Muscle of leg (tissue), 16 donors: Measurements from ENCODE around the gene CSTF3. TPM values are rescaled to one million over a fixed set of nuclear protein-coding genes. Genes with fewer than 3 reads are reported as not detected.

Experiments
- DNase-seq: peaks from one replicate; pipeline ENCODE4 v3.0.0; 2013
- H3K27ac ChIP-seq: one replicate; pipeline ENCODE4 v1.5.1; 2013; ENCODE audit warnings: mild to moderate bottlenecking, low read length, control low read depth
- H3K27me3 ChIP-seq: one replicate; pipeline ENCODE4 v1.6.1; 2013; ENCODE audit warnings: low read length; ENCODE audit not compliant: control insufficient read depth, insufficient read depth
- H3K36me3 ChIP-seq: one replicate; pipeline ENCODE4 v1.6.1; 2013; ENCODE audit warnings: low read length; ENCODE audit not compliant: control insufficient read depth, insufficient read depth
- H3K4me1 ChIP-seq: one replicate; pipeline ENCODE4 v1.6.1; 2013; ENCODE audit warnings: low read length; ENCODE audit not compliant: control insufficient read depth, insufficient read depth
- H3K4me3 ChIP-seq: one replicate; pipeline ENCODE4 v1.5.1; 2013; ENCODE audit warnings: low read length, control low read depth
- H3K9me3 ChIP-seq: replicated peaks from 2 replicates; pipeline ENCODE4 v1.6.1; 2013; ENCODE audit warnings: low read depth, low read length; ENCODE audit not compliant: control insufficient read depth
- WGBS: methylation state at CpG from one replicate; pipeline ENCODE4 v1.1.5; 2013; ENCODE audit warnings: missing lambda C conversion rate; ENCODE audit not compliant: insufficient coverage; 5-methylcytosine and 5-hydroxymethylcytosine counted together
- long read RNA-seq, 11 donors: transcript quantifications; one replicate each; lab custom pipeline, GENCODE V29; 2026
- polyA plus RNA-seq, 8 donors: library from polyadenylated mRNA; unstranded; fragments of 120-200 nt; gene quantifications; one replicate each; pipeline versions ENCODE4 v1.2.1 to v1.2.3, GENCODE V29; 2013; ENCODE audit warnings: inconsistent platforms in 1 of 8, low replicate concordance in 1 of 8; ENCODE audit not compliant: insufficient read length in 8 of 8, insufficient read depth in 1 of 8
- total RNA-seq: library from RNA; stranded (reverse); fragments of 120-200 nt; gene quantifications from one replicate; pipeline ENCODE4 v1.2.4, GENCODE V29; 2013

CSTF3 gene
- total RNA-seq (18.4 TPM), polyA plus RNA-seq (10 to 100 TPM; 36.5 to 44.8 (median 40.3) TPM)
- long read RNA-seq, donor 1, transcript CSTF3-203 (3 exons, 1,132 nt), result major isoform, 12 of 23 reads
- long read RNA-seq, donor 1, transcript CSTF3-202 (2 exons, 715 nt), result minor isoform, 11 of 23 reads
- long read RNA-seq, donor 1, partial matches to known transcripts, result 0 of 23 reads
- long read RNA-seq, donor 1, other reads (novel, unspliced or antisense), result 0 of 23 reads
- long read RNA-seq, donor 2, partial matches to known transcripts, result 0 of 3 reads
- long read RNA-seq, donor 2, other reads (novel, unspliced or antisense), result 0 of 3 reads
- long read RNA-seq, donor 3, transcript CSTF3-202 (2 exons, 715 nt), result major isoform, 12 of 22 reads
- long read RNA-seq, donor 3, transcript CSTF3-203 (3 exons, 1,132 nt), result minor isoform, 8 of 22 reads
- long read RNA-seq, donor 3, partial matches to known transcripts, result 0 of 22 reads
- long read RNA-seq, donor 3, other reads (novel, unspliced or antisense), result 0 of 22 reads
- long read RNA-seq, donor 4, transcript CSTF3-203 (3 exons, 1,132 nt), result major isoform, 12 of 16 reads
- long read RNA-seq, donor 4, partial matches to known transcripts, result 0 of 16 reads
- long read RNA-seq, donor 4, other reads (novel, unspliced or antisense), result 0 of 16 reads
- long read RNA-seq, donor 5, transcript CSTF3-202 (2 exons, 715 nt), result minor isoform, 13 of 71 reads
- long read RNA-seq, donor 5, transcript CSTF3-203 (3 exons, 1,132 nt), result major isoform, 43 of 71 reads
- long read RNA-seq, donor 5, transcript CSTF3-201 (21 exons, 2,797 nt), result minor isoform, 5 of 71 reads
- long read RNA-seq, donor 5, partial matches to known transcripts, result 10 of 71 reads
- long read RNA-seq, donor 5, other reads (novel, unspliced or antisense), result 0 of 71 reads
- long read RNA-seq, donor 6, transcript CSTF3-201 (21 exons, 2,797 nt), result minor isoform, 5 of 81 reads
- long read RNA-seq, donor 6, transcript CSTF3-202 (2 exons, 715 nt), result minor isoform, 19 of 81 reads
- long read RNA-seq, donor 6, transcript CSTF3-203 (3 exons, 1,132 nt), result major isoform, 40 of 81 reads
- long read RNA-seq, donor 6, partial matches to known transcripts, result 16 of 81 reads
- long read RNA-seq, donor 6, other reads (novel, unspliced or antisense), result 0 of 81 reads
- long read RNA-seq, donor 7, transcript CSTF3-202 (2 exons, 715 nt), result minor isoform, 10 of 50 reads
- long read RNA-seq, donor 7, transcript CSTF3-203 (3 exons, 1,132 nt), result major isoform, 21 of 50 reads
- long read RNA-seq, donor 7, partial matches to known transcripts, result 16 of 50 reads
- long read RNA-seq, donor 7, other reads (novel, unspliced or antisense), result 0 of 50 reads
- long read RNA-seq, donor 8, transcript CSTF3-202 (2 exons, 715 nt), result minor isoform, 9 of 26 reads
- long read RNA-seq, donor 8, transcript CSTF3-203 (3 exons, 1,132 nt), result major isoform, 10 of 26 reads
- long read RNA-seq, donor 8, transcript CSTF3-201 (21 exons, 2,797 nt), result minor isoform, 6 of 26 reads
- long read RNA-seq, donor 8, partial matches to known transcripts, result 0 of 26 reads
- long read RNA-seq, donor 8, other reads (novel, unspliced or antisense), result 0 of 26 reads
- long read RNA-seq, donor 9, transcript CSTF3-202 (2 exons, 715 nt), result minor isoform, 12 of 32 reads
- long read RNA-seq, donor 9, transcript CSTF3-203 (3 exons, 1,132 nt), result major isoform, 16 of 32 reads
- long read RNA-seq, donor 9, partial matches to known transcripts, result 0 of 32 reads
- long read RNA-seq, donor 9, other reads (novel, unspliced or antisense), result 0 of 32 reads
- long read RNA-seq, donor 10, transcript CSTF3-203 (3 exons, 1,132 nt), result major isoform, 34 of 52 reads
- long read RNA-seq, donor 10, transcript CSTF3-202 (2 exons, 715 nt), result minor isoform, 14 of 52 reads
- long read RNA-seq, donor 10, partial matches to known transcripts, result 0 of 52 reads
- long read RNA-seq, donor 10, other reads (novel, unspliced or antisense), result 0 of 52 reads
- long read RNA-seq, donor 11, transcript CSTF3-203 (3 exons, 1,132 nt), result major isoform, 18 of 27 reads
- long read RNA-seq, donor 11, transcript CSTF3-202 (2 exons, 715 nt), result minor isoform, 9 of 27 reads
- long read RNA-seq, donor 11, partial matches to known transcripts, result 0 of 27 reads
- long read RNA-seq, donor 11, other reads (novel, unspliced or antisense), result 0 of 27 reads

- H3K36me3 ChIP-seq, result peaks cover 4% of the 10 kb centered on the region
- H3K27me3 ChIP-seq, result no peaks in the 10 kb centered on the region
- peak within 1 kb of the TSS; percentile 82 for H3K4me3 ChIP-seq
- peak within 1 kb of the TSS; percentile 96 for H3K27ac ChIP-seq
- peak; percentile 100 for DNase-seq
- under 1% methylated on average over 32 of the region's 40 CpGs for WGBS
- H3K9me3 ChIP-seq, result no peaks in the 10 kb centered on the region
- peaks cover 5% of the 10 kb centered on the region for H3K4me1 ChIP-seq
Observed at GRCh38 chr11:33161120-33162005, at the start of gene CSTF3. TSS of gene CSTF3 (minus strand) at chr11:33161480. CDS start at chr11:33161325, 155 bp downstream.

GRCh38 chr11:33208150-33208549 lies 46.9 kb upstream of the CSTF3 start:
- H3K4me3 ChIP-seq, result no peak overlapping the region
- H3K27me3 ChIP-seq, result no peaks in the 10 kb centered on the region
- H3K36me3 ChIP-seq, result no peaks in the 10 kb centered on the region
- H3K9me3 ChIP-seq, result no peaks in the 10 kb centered on the region
- WGBS, result no CpG with 5 or more reads among the region's 1 CpG
- H3K27ac ChIP-seq, result peak overlapping the region; percentile 71
- DNase-seq, result no peak
- peaks cover 9% of the 10 kb centered on the region for H3K4me1 ChIP-seq

- DNase-seq, result peak; percentile 63
- Histone ChIP-seq H3K9me3 (no peaks in the 10 kb centered on the region), H3K27ac (peak overlapping the region; percentile 71), H3K36me3 (no peaks in the 10 kb centered on the region), H3K27me3 (no peaks in the 10 kb centered on the region), H3K4me1 (peaks cover 9% of the 10 kb centered on the region), H3K4me3 (no peak overlapping the region)
- no CpG with 5 or more reads among the region's 4 CpGs for WGBS
Observed at GRCh38 chr11:33207408-33207985, 46.2 kb upstream of the CSTF3 start.

- Histone ChIP-seq H3K4me3 (no peak overlapping the region), H3K27me3 (no peaks in the 10 kb centered on the region), H3K27ac (no peak overlapping the region), H3K36me3 (no peaks in the 10 kb centered on the region), H3K9me3 (no peaks in the 10 kb centered on the region), H3K4me1 (no peaks in the 10 kb centered on the region)
- DNase-seq, result peak; percentile 40
- WGBS, result 100% methylated on average over 1 of the region's 14 CpGs
Observed at GRCh38 chr11:33197915-33198727, 36.8 kb upstream of the CSTF3 start.

DNA sequence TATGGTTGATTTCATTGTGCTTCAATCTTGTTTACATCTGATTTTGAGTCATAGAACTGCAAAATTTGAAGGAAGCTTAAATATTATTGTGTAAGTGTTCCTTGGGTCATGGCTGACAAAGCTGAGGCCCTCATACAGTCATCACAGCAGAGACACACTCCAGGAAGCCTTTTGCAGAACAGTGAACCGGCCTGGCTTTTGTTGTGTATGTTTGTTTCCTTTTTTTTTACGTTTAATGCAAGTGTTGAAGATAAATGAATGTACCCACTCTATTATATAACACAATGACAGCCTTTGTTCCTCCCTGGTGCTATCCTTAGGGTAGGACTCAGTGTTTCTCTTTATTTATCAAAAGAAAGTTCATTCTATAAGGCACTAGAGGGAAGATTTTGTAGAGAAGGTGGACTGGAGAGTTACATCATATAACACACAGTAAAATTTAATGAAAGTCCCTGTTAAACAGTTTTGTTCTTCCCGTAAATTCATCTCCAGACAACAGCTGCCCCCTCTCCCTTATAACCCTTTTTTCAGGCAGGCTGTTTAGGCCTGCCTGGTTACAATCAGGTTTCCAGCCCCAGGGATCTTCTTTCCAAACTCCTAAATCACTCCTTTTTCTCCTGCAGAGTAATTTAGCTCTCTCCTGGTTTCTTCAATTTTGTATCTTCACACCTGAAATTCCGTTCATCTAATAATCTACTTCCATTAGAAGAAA lies 34.3 kb upstream of the CSTF3 start:
- peak; percentile 30 for DNase-seq
- Histone ChIP-seq H3K4me1 (peaks cover 3% of the 10 kb centered on the region), H3K9me3 (no peaks in the 10 kb centered on the region), H3K27me3 (no peaks in the 10 kb centered on the region), H3K4me3 (no peak overlapping the region), H3K27ac (peak overlapping the region; percentile 62), H3K36me3 (no peaks in the 10 kb centered on the region)
- 30% methylated on average over 1 of the region's 4 CpGs for WGBS

DNA sequence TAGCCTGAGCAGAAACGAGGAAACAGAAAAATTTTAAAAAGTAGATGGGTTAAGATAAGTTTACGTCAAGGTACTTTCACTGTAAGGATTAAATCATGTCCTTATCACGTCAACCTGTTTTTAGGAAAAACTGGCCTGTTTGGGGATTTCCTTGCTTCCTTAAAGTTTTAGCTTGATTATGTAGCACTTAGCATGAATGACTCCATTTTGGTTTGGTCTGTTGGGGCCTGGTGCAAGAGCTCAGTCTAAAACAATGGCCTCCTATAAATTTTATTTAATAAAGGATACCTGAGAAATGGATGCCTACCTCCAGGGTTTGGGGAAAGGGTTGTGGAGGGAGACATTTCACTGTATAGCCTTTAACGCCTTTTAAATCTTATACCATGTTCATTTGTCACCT lies 33.2 kb upstream of the CSTF3 start:
- WGBS, result 82% methylated on average over 3 of the region's 4 CpGs
- Histone ChIP-seq H3K27ac (no peak overlapping the region), H3K4me3 (no peak overlapping the region), H3K27me3 (no peaks in the 10 kb centered on the region), H3K36me3 (no peaks in the 10 kb centered on the region), H3K4me1 (peaks cover 3% of the 10 kb centered on the region), H3K9me3 (no peaks in the 10 kb centered on the region)
- no peak for DNase-seq

DNA sequence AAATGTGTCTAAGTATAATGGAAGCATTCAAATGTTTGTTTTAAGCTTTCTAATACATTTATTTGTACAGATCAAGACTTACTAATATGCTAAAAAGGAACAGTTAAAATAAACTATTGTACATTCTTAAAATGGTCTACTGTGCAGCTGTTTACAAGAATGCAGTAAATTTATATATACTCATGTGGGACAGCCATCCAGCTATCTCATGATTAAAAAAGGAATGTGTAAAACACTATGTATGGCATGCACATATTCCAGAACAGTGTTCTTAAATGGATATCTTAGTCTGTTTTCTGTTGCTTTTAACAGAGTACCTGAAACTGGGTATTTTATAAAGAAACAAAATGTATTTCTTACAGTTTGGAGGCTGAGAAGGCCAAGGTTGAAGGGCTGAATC lies 30.2 kb upstream of the CSTF3 start:
- Histone ChIP-seq H3K4me3 (no peak overlapping the region), H3K27ac (peak overlapping the region; percentile 35), H3K27me3 (no peaks in the 10 kb centered on the region), H3K36me3 (no peaks in the 10 kb centered on the region), H3K4me1 (peaks cover 10% of the 10 kb centered on the region), H3K9me3 (no peaks in the 10 kb centered on the region)
- no peak for DNase-seq
